ENCODE measurements around the gene ATP1A2. TPM values are rescaled to one million over a fixed set of nuclear protein-coding genes. Genes with fewer than 3 reads are reported as not detected.

ATP1A2 gene
- total and polyA plus RNA-seq, 7 donors = 52.5 to 1,040 (median 523) TPM

DNA sequence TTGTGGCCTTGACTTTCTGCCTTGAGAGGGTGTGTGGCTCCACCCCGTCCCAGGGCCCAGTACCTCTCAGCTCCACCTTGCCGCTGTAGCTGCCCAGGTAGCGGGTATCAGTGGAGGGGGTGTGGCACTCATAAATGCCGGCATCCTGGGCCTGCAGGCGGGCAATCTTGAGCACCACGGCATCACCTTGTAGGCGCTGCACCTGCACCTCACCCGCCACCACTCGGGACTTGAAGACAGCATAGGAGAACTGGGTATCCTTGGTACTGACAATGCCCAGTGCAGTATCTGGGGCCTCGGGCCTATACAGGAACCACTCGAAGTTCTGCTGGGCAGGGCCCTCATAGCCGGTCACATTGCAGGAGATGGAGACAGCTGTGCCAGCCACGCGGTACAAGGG, 20.8 kb upstream of the ATP1A2 start:
- H3K27me3 ChIP-seq (ENCODE audit: insufficient read depth in 3 of 3, low read length in 2 of 3) = no peaks in the 10 kb centered on the region
- WGBS, 3 donors = 90 to 94% (median 92%) methylated on average over 14 of the region's 14 CpGs
- intact Hi-C loops (cut with DNase I) = loop anchor here in 1 of 2 donors (5.0 kb wide), 2 partner anchors 112 to 282 kb away; partner anchors contain the start of gene PEA15

GRCh38 chr1:160095382-160096105, 20.0 kb upstream of the ATP1A2 start:
- no peak for DNase-seq
- H3K9me3 ChIP-seq = no peaks in the 10 kb centered on the region
- no peak overlapping the region for H3K27ac ChIP-seq
- H3K27me3 ChIP-seq (ENCODE audit: insufficient read depth in 3 of 3, low read length in 2 of 3) = no peaks in the 10 kb centered on the region
- no peak for ATAC-seq
- 87 to 97% (median 92%) methylated on average over 4 of the region's 4 CpGs for WGBS, 3 donors
- no peak overlapping the region for H3K4me3 ChIP-seq
- TF ChIP-seq, protein P1, sequence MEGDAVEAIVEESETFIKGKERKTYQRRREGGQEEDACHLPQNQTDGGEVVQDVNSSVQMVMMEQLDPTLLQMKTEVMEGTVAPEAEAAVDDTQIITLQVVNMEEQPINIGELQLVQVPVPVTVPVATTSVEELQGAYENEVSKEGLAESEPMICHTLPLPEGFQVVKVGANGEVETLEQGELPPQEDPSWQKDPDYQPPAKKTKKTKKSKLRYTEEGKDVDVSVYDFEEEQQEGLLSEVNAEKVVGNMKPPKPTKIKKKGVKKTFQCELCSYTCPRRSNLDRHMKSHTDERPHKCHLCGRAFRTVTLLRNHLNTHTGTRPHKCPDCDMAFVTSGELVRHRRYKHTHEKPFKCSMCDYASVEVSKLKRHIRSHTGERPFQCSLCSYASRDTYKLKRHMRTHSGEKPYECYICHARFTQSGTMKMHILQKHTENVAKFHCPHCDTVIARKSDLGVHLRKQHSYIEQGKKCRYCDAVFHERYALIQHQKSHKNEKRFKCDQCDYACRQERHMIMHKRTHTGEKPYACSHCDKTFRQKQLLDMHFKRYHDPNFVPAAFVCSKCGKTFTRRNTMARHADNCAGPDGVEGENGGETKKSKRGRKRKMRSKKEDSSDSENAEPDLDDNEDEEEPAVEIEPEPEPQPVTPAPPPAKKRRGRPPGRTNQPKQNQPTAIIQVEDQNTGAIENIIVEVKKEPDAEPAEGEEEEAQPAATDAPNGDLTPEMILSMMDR (IDR thresholded peaks at IDR 0.05) = no peak
- H3K36me3 ChIP-seq (ENCODE audit: insufficient read depth in 1 of 2, low read depth in 1 of 2) = peaks cover 0 to 35% of the 10 kb centered on the region in 2 donors
- H3K4me1 ChIP-seq = peaks cover 28% of the 10 kb centered on the region
- intact Hi-C loops (cut with DNase I) = loop anchor here in 1 of 2 donors (5.0 kb wide), 2 partner anchors 112 to 282 kb away; partner anchors contain the start of gene PEA15

More for the DNA sequence above, 20.8 kb upstream of the ATP1A2 start:
- TF ChIP-seq, protein P1 (IDR thresholded peaks at IDR 0.05) = no peak
- H3K9me3 ChIP-seq = no peaks in the 10 kb centered on the region
- H3K4me1 ChIP-seq = peaks cover 28% of the 10 kb centered on the region
- no peak overlapping the region for H3K4me3 ChIP-seq
- peaks cover 0 to 35% of the 10 kb centered on the region in 2 donors for H3K36me3 ChIP-seq (ENCODE audit: insufficient read depth in 1 of 2, low read depth in 1 of 2)
- ATAC-seq (no peak), DNase-seq (no peak)
- no peak overlapping the region for H3K27ac ChIP-seq

DNA sequence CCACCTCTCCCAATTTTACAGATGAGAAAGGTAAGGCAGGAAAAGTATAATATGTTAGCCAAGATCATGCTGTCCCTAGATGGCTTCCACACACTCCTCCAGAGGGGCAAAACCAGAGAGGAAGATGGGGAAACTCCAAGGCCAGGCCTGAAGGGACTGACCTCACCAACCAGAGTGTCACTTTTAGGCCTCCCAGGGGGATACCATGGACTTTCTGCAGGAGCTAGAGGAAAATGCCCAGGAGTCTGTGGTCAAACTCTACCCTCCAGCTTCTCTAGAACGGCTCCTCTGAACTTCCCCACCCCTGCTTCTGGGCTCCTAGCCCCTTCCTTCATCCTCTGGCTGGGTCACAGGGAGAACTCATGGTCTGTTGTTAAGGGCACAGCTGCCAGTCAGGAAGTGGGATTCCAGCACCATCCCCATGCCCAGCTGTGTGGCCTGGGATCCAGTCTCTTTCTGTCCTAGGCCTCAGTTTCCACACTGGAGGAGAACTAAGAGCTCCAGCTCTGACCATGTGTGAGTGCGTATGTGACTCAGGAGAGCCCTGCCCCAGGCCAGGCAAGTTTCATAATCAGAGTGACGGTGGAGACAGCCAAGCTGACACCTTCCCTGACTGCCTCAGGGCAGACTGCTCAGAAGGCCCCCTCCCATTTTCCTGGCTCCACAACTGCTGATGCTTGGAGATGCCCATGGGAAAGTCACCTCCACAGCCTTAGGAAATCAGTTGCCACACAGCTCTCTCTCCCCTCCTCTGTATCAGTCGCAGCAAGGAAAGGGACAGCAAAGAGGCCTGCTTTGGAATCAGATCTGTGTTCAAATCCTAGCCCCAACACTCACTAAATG, 19.1 kb upstream of the ATP1A2 start:
- intact Hi-C loops (cut with DNase I) = loop anchor here in 1 of 2 donors (5.0 kb wide), 2 partner anchors 111 to 281 kb away; partner anchors contain the start of gene PEA15
- TF ChIP-seq, protein P1 (IDR thresholded peaks at IDR 0.05) = no peak
- Histone ChIP-seq H3K4me3 (no peak overlapping the region), H3K4me1 (peaks cover 32% of the 10 kb centered on the region), H3K27me3 (ENCODE audit: insufficient read depth in 3 of 3, low read length in 2 of 3) (no peaks in the 10 kb centered on the region), H3K9me3 (no peaks in the 10 kb centered on the region), H3K36me3 (ENCODE audit: insufficient read depth in 1 of 2, low read depth in 1 of 2) (peaks cover 0 to 33% of the 10 kb centered on the region in 2 donors), H3K27ac (no peak overlapping the region)
- ATAC-seq = peak in 1 of 4 donors; percentile 18
- 68 to 80% (median 71%) methylated on average over 4 of the region's 4 CpGs for WGBS, 3 donors
- peak; percentile 55 to 74 for DNase-seq

GRCh38 chr1:160097151-160097910, 18.2 kb upstream of the ATP1A2 start:
- Histone ChIP-seq H3K27me3 (ENCODE audit: insufficient read depth in 3 of 3, low read length in 2 of 3) (no peaks in the 10 kb centered on the region), H3K9me3 (no peaks in the 10 kb centered on the region), H3K36me3 (ENCODE audit: insufficient read depth in 1 of 2, low read depth in 1 of 2) (peaks cover 0 to 25% of the 10 kb centered on the region in 2 donors), H3K27ac (peak overlapping the region; percentile 84), H3K4me3 (peak overlapping the region; percentile 89), H3K4me1 (peaks cover 40% of the 10 kb centered on the region)
- DNase-seq (no peak), ATAC-seq (no peak)
- TF ChIP-seq, protein P1 (IDR thresholded peaks at IDR 0.05) = no peak
- intact Hi-C loops (cut with DNase I) = loop anchor here in 1 of 2 donors (5.0 kb wide), 2 partner anchors 110 to 280 kb away; partner anchors contain the start of gene PEA15
- WGBS, 3 donors = 73 to 78% (median 73%) methylated on average over 5 of the region's 5 CpGs

Measured in psoas muscle (tissue), 8 donors.